ENCODE measurements around the gene POU6F2.

Gene POU6F2

GRCh38 chr7:39384386-39384785 lies 406.7 kb downstream of the POU6F2 start:
- no peak for DNase-seq (ENCODE audit: low read depth)
- TF ChIP-seq CTCF (IDR thresholded peaks at IDR 0.05; ENCODE audit: low read depth, low read length, missing control alignments) = no peak

GRCh38 chr7:39386718-39387117 lies 409.0 kb downstream of the POU6F2 start:
- H3K4me3 ChIP-seq (ENCODE audit: low read depth, low read length) = no peak overlapping the region
- no peak for DNase-seq (ENCODE audit: low read depth)
- TF ChIP-seq CTCF (IDR thresholded peaks at IDR 0.05; ENCODE audit: low read depth, low read length, missing control alignments) = no peak

More at GRCh38 chr7:39384386-39384785, 406.7 kb downstream of the POU6F2 start:
- no peak overlapping the region for H3K4me3 ChIP-seq (ENCODE audit: low read depth, low read length)

- no peak for TF ChIP-seq CTCF (IDR thresholded peaks at IDR 0.05; ENCODE audit: low read depth, low read length, missing control alignments)
- no peak for DNase-seq (ENCODE audit: low read depth)
Measured at GRCh38 chr7:39392151-39392550, 414.4 kb downstream of the POU6F2 start.

GRCh38 chr7:39394105-39394680 lies 416.5 kb downstream of the POU6F2 start:
- TF ChIP-seq CTCF (IDR thresholded peaks at IDR 0.05; ENCODE audit: low read depth, low read length, missing control alignments) = no peak
- DNase-seq (ENCODE audit: low read depth) = no peak
- no peak overlapping the region for H3K4me3 ChIP-seq (ENCODE audit: low read depth, low read length)

More at GRCh38 chr7:39392151-39392550, 414.4 kb downstream of the POU6F2 start:
- no peak overlapping the region for H3K4me3 ChIP-seq (ENCODE audit: low read depth, low read length)

GRCh38 chr7:39399458-39399857 lies 421.7 kb downstream of the POU6F2 start:
- no peak for DNase-seq (ENCODE audit: low read depth)
- H3K4me3 ChIP-seq (ENCODE audit: low read depth, low read length) = no peak overlapping the region
- no peak for TF ChIP-seq CTCF (IDR thresholded peaks at IDR 0.05; ENCODE audit: low read depth, low read length, missing control alignments)

- no peak overlapping the region for H3K4me3 ChIP-seq (ENCODE audit: low read depth, low read length)
- DNase-seq (ENCODE audit: low read depth) = no peak
- no peak for TF ChIP-seq CTCF (IDR thresholded peaks at IDR 0.05; ENCODE audit: low read depth, low read length, missing control alignments)
Measured at GRCh38 chr7:39399986-39400385, 422.3 kb downstream of the POU6F2 start.

- no peak for DNase-seq (ENCODE audit: low read depth)
- no peak for TF ChIP-seq CTCF (IDR thresholded peaks at IDR 0.05; ENCODE audit: low read depth, low read length, missing control alignments)
- no peak overlapping the region for H3K4me3 ChIP-seq (ENCODE audit: low read depth, low read length)
Measured at GRCh38 chr7:39400836-39401235, 423.1 kb downstream of the POU6F2 start.
